Immature natural killer cell (primary cell): ENCODE results near the gene SPSB4. TPM values are rescaled to one million over a fixed set of nuclear protein-coding genes. Genes with fewer than 3 reads are reported as not detected.

ENCODE experiments used
- DNase-seq, 3 donors: peaks; one replicate each; pipeline ENCODE4 v3.0.0; 2022; ENCODE audit warnings: mixed read lengths in 1 of 3
- H3K27ac Mint-ChIP-seq, 6 donors: one replicate each; pipeline ENCODE4 v1.8.0; 2020; ENCODE audit warnings: mixed read lengths in 6 of 6, mild to moderate bottlenecking in 5 of 6, inconsistent platforms in 4 of 6, moderate library complexity in 3 of 6
- H3K27me3 Mint-ChIP-seq, 3 donors: one replicate each; pipeline ENCODE4 v1.8.0; 2020 to 2021; ENCODE audit warnings: low read depth in 3 of 3, mild to moderate bottlenecking in 3 of 3, mixed read lengths in 3 of 3, moderate library complexity in 3 of 3, inconsistent platforms in 1 of 3
- H3K36me3 Mint-ChIP-seq, 3 donors: one replicate each; pipeline ENCODE4 v1.8.0; 2020; ENCODE audit warnings: mixed read lengths in 3 of 3, inconsistent platforms in 2 of 3, mild to moderate bottlenecking in 2 of 3
- H3K4me1 Mint-ChIP-seq, 2 donors: one replicate each; pipeline ENCODE4 v1.8.0; 2020; ENCODE audit warnings: inconsistent platforms in 2 of 2, mild to moderate bottlenecking in 2 of 2, mixed read lengths in 2 of 2, moderate library complexity in 1 of 2
- H3K4me3 Mint-ChIP-seq, 5 donors: one replicate each; pipeline ENCODE4 v1.8.0; 2020; ENCODE audit warnings: mild to moderate bottlenecking in 5 of 5, mixed read lengths in 5 of 5, inconsistent platforms in 3 of 5, moderate library complexity in 3 of 5
- H3K9me3 Mint-ChIP-seq, 6 donors: one replicate each; pipeline ENCODE4 v1.8.0; 2020; ENCODE audit warnings: mild to moderate bottlenecking in 6 of 6, mixed read lengths in 6 of 6, inconsistent platforms in 4 of 6, moderate library complexity in 3 of 6
- polyA plus RNA-seq, 3 donors: library from polyadenylated mRNA; unstranded; fragments of 300-500 nt; fragmentation: Illumina TruSeq; gene quantifications; one replicate each; pipeline ENCODE4 v1.2.3, GENCODE V29; 2021

The SPSB4 gene
- polyA plus RNA-seq, 3 donors from 2014 or later = not detected

- Mint-ChIP-seq H3K36me3 (no peaks in the 10 kb centered on the region), H3K4me3 (no peak overlapping the region), H3K4me1 (no peaks in the 10 kb centered on the region), H3K9me3 (no peaks in the 10 kb centered on the region), H3K27ac (no peak overlapping the region), H3K27me3 (peaks cover 0 to 6% (median 2%) of the 10 kb centered on the region in 3 donors)
- no peak for DNase-seq
These were observed 11.6 kb upstream of the SPSB4 start for GRCh38 chr3:141039589-141039988.

- Mint-ChIP-seq H3K36me3 (no peaks in the 10 kb centered on the region), H3K27me3 (peaks cover 3 to 11% (median 5%) of the 10 kb centered on the region in 3 donors), H3K27ac (no peak overlapping the region), H3K9me3 (no peaks in the 10 kb centered on the region), H3K4me1 (peaks cover 0 to 4% of the 10 kb centered on the region in 2 donors), H3K4me3 (no peak overlapping the region)
- DNase-seq = no peak
These were observed 6.2 kb upstream of the SPSB4 start for GRCh38 chr3:141044695-141045641.

- peaks cover 10 to 18% (median 10%) of the 10 kb centered on the region in 3 donors for H3K27me3 Mint-ChIP-seq
These were observed 5.3 kb upstream of the SPSB4 start for GRCh38 chr3:141045849-141046248.

GRCh38 chr3:141047168-141047567, 4.0 kb upstream of the SPSB4 start:
- H3K4me3 Mint-ChIP-seq = no peak overlapping the region
- no peaks in the 10 kb centered on the region for H3K9me3 Mint-ChIP-seq
- H3K27me3 Mint-ChIP-seq = peaks cover 10 to 19% (median 12%) of the 10 kb centered on the region in 3 donors
- no peak overlapping the region for H3K27ac Mint-ChIP-seq
- H3K36me3 Mint-ChIP-seq = peaks cover 0 to 4% (median 0%) of the 10 kb centered on the region in 3 donors
- peaks cover 9 to 17% of the 10 kb centered on the region in 2 donors for H3K4me1 Mint-ChIP-seq
- DNase-seq = no peak

More at GRCh38 chr3:141045849-141046248, 5.3 kb upstream of the SPSB4 start:
- Mint-ChIP-seq H3K4me3 (no peak overlapping the region), H3K36me3 (peaks cover 0 to 4% (median 0%) of the 10 kb centered on the region in 3 donors), H3K27ac (no peak overlapping the region), H3K4me1 (peaks cover 7 to 13% of the 10 kb centered on the region in 2 donors), H3K9me3 (no peaks in the 10 kb centered on the region)
- DNase-seq = no peak

- no peaks in the 10 kb centered on the region for H3K9me3 Mint-ChIP-seq
- DNase-seq = no peak
- H3K36me3 Mint-ChIP-seq = peaks cover 0 to 4% (median 0%) of the 10 kb centered on the region in 3 donors
- peaks cover 13 to 22% of the 10 kb centered on the region in 2 donors for H3K4me1 Mint-ChIP-seq
- H3K4me3 Mint-ChIP-seq = peak overlapping the region in 1 of 5 donors; percentile 70
- no peak overlapping the region for H3K27ac Mint-ChIP-seq
- peaks cover 11 to 26% (median 20%) of the 10 kb centered on the region in 3 donors for H3K27me3 Mint-ChIP-seq
These were observed 1.5 kb upstream of the SPSB4 start for GRCh38 chr3:141049681-141050080.

- no peaks in the 10 kb centered on the region for H3K9me3 Mint-ChIP-seq
- DNase-seq = no peak
- no peak overlapping the region for H3K27ac Mint-ChIP-seq
- H3K27me3 Mint-ChIP-seq = peaks cover 15 to 29% (median 20%) of the 10 kb centered on the region in 3 donors
- H3K4me3 Mint-ChIP-seq = peak overlapping the region in 3 of 5 donors; percentile 18 to 77 (median 50)
- peaks cover 0 to 4% (median 0%) of the 10 kb centered on the region in 3 donors for H3K36me3 Mint-ChIP-seq
- H3K4me1 Mint-ChIP-seq = peaks cover 13 to 22% of the 10 kb centered on the region in 2 donors
These were observed 475 bp downstream of the SPSB4 start for GRCh38 chr3:141051443-141052200.

GRCh38 chr3:141052201-141053069, 1.3 kb downstream of the SPSB4 start:
- no peaks in the 10 kb centered on the region for H3K9me3 Mint-ChIP-seq
- DNase-seq = no peak
- H3K36me3 Mint-ChIP-seq = peaks cover 0 to 4% (median 0%) of the 10 kb centered on the region in 3 donors
- H3K27ac Mint-ChIP-seq = no peak overlapping the region
- peaks cover 13 to 22% of the 10 kb centered on the region in 2 donors for H3K4me1 Mint-ChIP-seq
- H3K27me3 Mint-ChIP-seq = peaks cover 15 to 24% (median 18%) of the 10 kb centered on the region in 3 donors
- peak overlapping the region in 4 of 5 donors; percentile 1 to 77 (median 34) for H3K4me3 Mint-ChIP-seq

GRCh38 chr3:141055136-141055535, 4.0 kb downstream of the SPSB4 start:
- H3K27ac Mint-ChIP-seq = peak overlapping the region in 1 of 6 donors; percentile 17
- peaks cover 13 to 17% of the 10 kb centered on the region in 2 donors for H3K4me1 Mint-ChIP-seq
- H3K9me3 Mint-ChIP-seq = no peaks in the 10 kb centered on the region
- DNase-seq = no peak
- H3K36me3 Mint-ChIP-seq = peaks cover 0 to 6% (median 0%) of the 10 kb centered on the region in 3 donors
- peaks cover 12 to 16% (median 16%) of the 10 kb centered on the region in 3 donors for H3K27me3 Mint-ChIP-seq
- no peak overlapping the region for H3K4me3 Mint-ChIP-seq

GRCh38 chr3:141055536-141056445, 4.6 kb downstream of the SPSB4 start:
- H3K27ac Mint-ChIP-seq = no peak overlapping the region

GRCh38 chr3:141056751-141057171, 5.6 kb downstream of the SPSB4 start:
- Mint-ChIP-seq H3K27me3 (peaks cover 8 to 11% (median 10%) of the 10 kb centered on the region in 3 donors), H3K9me3 (no peaks in the 10 kb centered on the region), H3K4me3 (no peak overlapping the region), H3K27ac (no peak overlapping the region), H3K36me3 (peaks cover 0 to 3% (median 0%) of the 10 kb centered on the region in 3 donors), H3K4me1 (peaks cover 5 to 9% of the 10 kb centered on the region in 2 donors)
- no peak for DNase-seq

More at GRCh38 chr3:141055536-141056445, 4.6 kb downstream of the SPSB4 start:
- DNase-seq = no peak
- peaks cover 7 to 10% of the 10 kb centered on the region in 2 donors for H3K4me1 Mint-ChIP-seq
- no peaks in the 10 kb centered on the region for H3K9me3 Mint-ChIP-seq
- peaks cover 8 to 11% (median 11%) of the 10 kb centered on the region in 3 donors for H3K27me3 Mint-ChIP-seq
- peaks cover 0 to 3% (median 0%) of the 10 kb centered on the region in 3 donors for H3K36me3 Mint-ChIP-seq
- H3K4me3 Mint-ChIP-seq = no peak overlapping the region

GRCh38 chr3:141057436-141057835, 6.3 kb downstream of the SPSB4 start:
- Mint-ChIP-seq H3K4me3 (no peak overlapping the region), H3K27me3 (peaks cover 5 to 7% (median 7%) of the 10 kb centered on the region in 3 donors), H3K36me3 (peaks cover 0 to 3% (median 0%) of the 10 kb centered on the region in 3 donors), H3K4me1 (peaks cover 1 to 3% of the 10 kb centered on the region in 2 donors), H3K9me3 (no peaks in the 10 kb centered on the region), H3K27ac (no peak overlapping the region)
- no peak for DNase-seq
